IMR-90 (cell line): ENCODE data around the gene KLRF2. TPM values are rescaled to one million over a fixed set of nuclear protein-coding genes. Genes with fewer than 3 reads are reported as not detected.

ENCODE experiments used
- ATAC-seq: fragments of 200-7000 bp; cut with Tn5 transposase; 2 replicates; pipeline ENCODE4 v1.9.1; 2020; ENCODE audit warnings: low read depth, mild to moderate bottlenecking, moderate library complexity
- BruUV-seq: library from RNA; stranded (reverse); fragments of 400-500 nt; replicated peaks from 2 replicates; lab custom pipeline; 2021; lab: Mats Ljungman, UMichigan
- CTCF ChIA-PET: fragments of 300-600 bp; formaldehyde crosslinking; extraction: SDS; loops from one replicate; lab custom pipeline; 2021; ENCODE audit warnings: antibody characterized with exemption; lab: Yijun Ruan, JAX
- POLR2A ChIA-PET: fragments of 300-600 bp; sonication (Branson Sonifier 250); formaldehyde crosslinking; loops from one replicate; lab custom pipeline; 2022; ENCODE audit warnings: antibody characterized with exemption; ENCODE audit not compliant: unreplicated experiment; lab: Charles Lee
- DNase-seq: peaks from one replicate; pipeline ENCODE4 v3.0.0; 2013
- H2AFZ ChIP-seq: replicated peaks from 2 replicates; pipeline ENCODE3; 2013; ENCODE audit warnings: low read length, mild to moderate bottlenecking; ENCODE audit not compliant: poor library complexity
- H2AK5ac ChIP-seq: 2 replicates; pipeline ENCODE4 v1.6.1; 2013; ENCODE audit warnings: low read depth, low read length, inconsistent platforms
- H2AK9ac ChIP-seq: replicated peaks from 2 replicates; pipeline ENCODE3; 2013; ENCODE audit warnings: mild to moderate bottlenecking, low read depth, low read length, moderate library complexity; ENCODE audit not compliant: poor library complexity
- H2BK120ac ChIP-seq: 2 replicates; pipeline ENCODE4 v1.6.1; 2013; ENCODE audit warnings: low read depth, low read length, inconsistent platforms
- H2BK15ac ChIP-seq: 3 replicates; pipeline ENCODE4 v1.6.1; 2013; ENCODE audit warnings: low read depth, low read length, inconsistent platforms
- H2BK20ac ChIP-seq: 2 replicates; pipeline ENCODE4 v1.6.1; 2013; ENCODE audit warnings: low read depth, mild to moderate bottlenecking, inconsistent platforms, low read length, moderate library complexity
- H2BK5ac ChIP-seq: 2 replicates; pipeline ENCODE4 v1.6.1; 2013; ENCODE audit warnings: mild to moderate bottlenecking, low read depth, low read length, inconsistent platforms; ENCODE audit not compliant: poor library complexity, severe bottlenecking
- H3K14ac ChIP-seq: replicated peaks from 2 replicates; pipeline ENCODE4 v1.6.1; 2013; ENCODE audit warnings: low read depth, low read length, inconsistent platforms
- H3K18ac ChIP-seq: 2 replicates; pipeline ENCODE4 v1.6.1; 2013; ENCODE audit warnings: low read depth, low read length, control low read depth
- H3K23ac ChIP-seq: 2 replicates; pipeline ENCODE4 v1.6.1; 2013; ENCODE audit warnings: low read depth, low read length, inconsistent platforms
- H3K27ac ChIP-seq: 2 replicates; pipeline ENCODE4 v1.5.1; 2013; ENCODE audit warnings: mild to moderate bottlenecking, control low read depth, low read length; ENCODE audit not compliant: insufficient read depth
- H3K27me3 ChIP-seq: 2 replicates; pipeline ENCODE4 v1.6.1; 2013; ENCODE audit warnings: low read length; ENCODE audit not compliant: control insufficient read depth, insufficient read depth
- H3K36me3 ChIP-seq: 2 replicates; pipeline ENCODE4 v1.6.1; 2013; ENCODE audit warnings: low read length, mixed read lengths; ENCODE audit not compliant: control insufficient read depth, insufficient read depth
- H3K4ac ChIP-seq: 2 replicates; pipeline ENCODE4 v1.6.1; 2013; ENCODE audit warnings: low read depth, low read length, inconsistent platforms
- H3K4me1 ChIP-seq: 2 replicates; pipeline ENCODE4 v1.6.1; 2013; ENCODE audit warnings: low read length, mixed read lengths; ENCODE audit not compliant: control insufficient read depth, insufficient read depth
- H3K4me2 ChIP-seq: 2 replicates; pipeline ENCODE4 v1.6.1; 2013; ENCODE audit warnings: low read depth, mild to moderate bottlenecking, control low read depth, low read length, moderate library complexity
- H3K4me3 ChIP-seq: 2 replicates; pipeline ENCODE4 v1.5.1; 2013; ENCODE audit warnings: low read depth, mild to moderate bottlenecking, control low read depth, low read length, moderate library complexity; ENCODE audit not compliant: insufficient read depth
- H3K56ac ChIP-seq: 2 replicates; pipeline ENCODE4 v1.6.1; 2013; ENCODE audit warnings: low read length, inconsistent platforms; ENCODE audit not compliant: insufficient read depth; ENCODE audit errors: extremely low read depth
- H3K79me1 ChIP-seq, 2 experiments: 2 replicates each; pipeline ENCODE4 v1.6.1; 2013; ENCODE audit warnings: low read length in 2 of 2, inconsistent platforms in 1 of 2, low read depth in 1 of 2
- H3K9ac ChIP-seq: 2 replicates; pipeline ENCODE4 v1.6.1; 2013; ENCODE audit warnings: low read depth, low read length, control low read depth
- H3K9me1 ChIP-seq: 2 replicates; pipeline ENCODE4 v1.6.1; 2013; ENCODE audit warnings: low read length, inconsistent platforms; ENCODE audit not compliant: insufficient read depth
- H3K9me3 ChIP-seq: 2 replicates; pipeline ENCODE4 v1.6.1; 2013; ENCODE audit warnings: low read length; ENCODE audit not compliant: control insufficient read depth, insufficient read depth
- H4K20me1 ChIP-seq: 2 replicates; pipeline ENCODE4 v1.6.1; 2013; ENCODE audit warnings: low read length, inconsistent platforms; ENCODE audit not compliant: insufficient read depth
- H4K5ac ChIP-seq: 2 replicates; pipeline ENCODE4 v1.6.1; 2013; ENCODE audit warnings: mild to moderate bottlenecking, low read depth, low read length, control low read depth
- H4K8ac ChIP-seq, 2 experiments: 2 replicates each; pipeline ENCODE4 v1.6.1; 2013; ENCODE audit warnings: low read depth in 2 of 2, low read length in 2 of 2, control low read depth in 1 of 2, inconsistent platforms in 1 of 2
- H4K91ac ChIP-seq: 2 replicates; pipeline ENCODE4 v1.6.1; 2013; ENCODE audit warnings: low read depth, low read length, inconsistent platforms; ENCODE audit not compliant: insufficient read depth
- BHLHE40 ChIP-seq: fragments of 150-350 bp; IDR thresholded peaks from 2 replicates; pipeline ENCODE4 v1.6.1; 2016; ENCODE audit warnings: mild to moderate bottlenecking, low read depth, low read length
- CEBPB ChIP-seq: IDR thresholded peaks from 2 replicates; pipeline ENCODE4 v1.6.1; 2012; ENCODE audit warnings: low read depth, low read length, improper control_type of control experiment
- CHD1 ChIP-seq: IDR thresholded peaks from 2 replicates; pipeline ENCODE4 v1.6.1; 2012; ENCODE audit warnings: low read depth, low read length, improper control_type of control experiment
- CTCF ChIP-seq: conservative IDR thresholded peaks from 2 replicates; pipeline ENCODE4 v1.5.1; 2012; ENCODE audit warnings: mild to moderate bottlenecking, low read depth, low read length, improper control_type of control experiment
- ELK1 ChIP-seq: fragments of 150-350 bp; IDR thresholded peaks from 2 replicates; pipeline ENCODE4 v1.6.1; 2016; ENCODE audit warnings: low read depth, mild to moderate bottlenecking, low read length, moderate library complexity, borderline replicate concordance
- FOS ChIP-seq: fragments of 150-350 bp; IDR thresholded peaks from 2 replicates; pipeline ENCODE4 v1.6.1; 2016; ENCODE audit warnings: low read depth, low read length
- MAFK ChIP-seq: IDR thresholded peaks from 2 replicates; pipeline ENCODE4 v1.6.1; 2012; ENCODE audit warnings: low read depth, low read length, improper control_type of control experiment
- MAZ ChIP-seq: IDR thresholded peaks from 2 replicates; pipeline ENCODE4 v1.6.1; 2012; ENCODE audit warnings: low read depth, mild to moderate bottlenecking, low read length, improper control_type of control experiment, moderate library complexity, borderline replicate concordance
- MXI1 ChIP-seq: IDR thresholded peaks from 2 replicates; pipeline ENCODE4 v1.6.1; 2012; ENCODE audit warnings: low read depth, mild to moderate bottlenecking, low read length, moderate library complexity, borderline replicate concordance
- NFE2L2 ChIP-seq: fragments of 150-350 bp; IDR thresholded peaks from 2 replicates; pipeline ENCODE4 v1.6.1; 2016; ENCODE audit warnings: low read depth, mild to moderate bottlenecking, low read length
- POLR2A ChIP-seq: IDR thresholded peaks from 2 replicates; pipeline ENCODE4 v1.6.1; 2012; ENCODE audit warnings: mild to moderate bottlenecking, low read depth, low read length
- RAD21 ChIP-seq: IDR thresholded peaks from 2 replicates; pipeline ENCODE4 v1.6.1; 2012; ENCODE audit warnings: low read length, improper control_type of control experiment
- RCOR1 ChIP-seq: IDR thresholded peaks from 2 replicates; pipeline ENCODE4 v1.6.1; 2012; ENCODE audit warnings: mild to moderate bottlenecking, low read length, improper control_type of control experiment; ENCODE audit not compliant: insufficient replicate concordance
- RFX5 ChIP-seq: IDR thresholded peaks from 2 replicates; pipeline ENCODE4 v1.8.0; 2012; ENCODE audit warnings: low read depth, mild to moderate bottlenecking, low read length, moderate library complexity
- SMC3 ChIP-seq: fragments of 150-350 bp; IDR thresholded peaks from 2 replicates; pipeline ENCODE4 v1.6.1; 2016; ENCODE audit warnings: low read depth, mild to moderate bottlenecking, antibody characterized with exemption, low read length, moderate library complexity
- USF2 ChIP-seq: fragments of 150-350 bp; IDR thresholded peaks from 2 replicates; pipeline ENCODE4 v1.6.1; 2017; ENCODE audit warnings: mild to moderate bottlenecking, antibody characterized with exemption, low read length, low read depth
- WGBS, 2 experiments: methylation state at CpG; one replicate each; pipeline versions ENCODE4 v1.1.5 to v1.1.7; 2013; ENCODE audit warnings: missing lambda C conversion rate in 2 of 2; ENCODE audit not compliant: insufficient read length in 1 of 2; ENCODE audit errors: extremely low coverage in 2 of 2; 5-methylcytosine and 5-hydroxymethylcytosine counted together
- dilution Hi-C: fragments of 300-500 bp; cut with HindIII; formaldehyde crosslinking; loops from one replicate; pipeline ENCODE4 v1.14.3; 2018; ENCODE audit warnings: low sequenced_read_pairs; ENCODE audit not compliant: unreplicated experiment
- in situ Hi-C: fragments of 300-500 bp; cut with MboI; formaldehyde crosslinking; loops from 3 replicates; pipeline ENCODE4 v1.14.3; 2019; ENCODE audit warnings: low sequenced_read_pairs, inconsistent platforms, mixed read lengths
- intact Hi-C: fragments of 100-400 bp; cut with micrococcal nuclease; formaldehyde crosslinking; loops from 2 replicates; pipeline ENCODE4 v1.10.0; 2022
- polyA plus RNA-seq, 3 experiments: library from polyadenylated mRNA; depleted of rRNA; stranded (reverse); fragments of >200 nt; gene quantifications; 2 replicates each; pipeline ENCODE4 v1.2.3, GENCODE V29; 2012; ENCODE audit warnings: low replicate concordance in 1 of 3
- total RNA-seq: library from RNA; depleted of rRNA; stranded (reverse); fragments of >200 nt; gene quantifications from 2 replicates; pipeline ENCODE4 v1.2.3, GENCODE V29; 2012

KLRF2 gene
- total and polyA plus RNA-seq, 2 of the 4 experiments (the other 2 are of a cell fraction): not detected

- no TSS peak for BruUV-seq
Measured at GRCh38 chr12:9928607-9929006, 47.3 kb downstream of the KLRF2 start.

More at GRCh38 chr12:9928607-9929006, 47.3 kb downstream of the KLRF2 start:
- intact Hi-C loops (loop anchor here (5.0 kb wide), 1 partner anchor 214 kb away; no protein-coding TSS in a partner anchor), in situ Hi-C loops (loop anchor here (5.0 to 10.0 kb wide), 2 partner anchors 114 to 181 kb away; no protein-coding TSS in a partner anchor), dilution Hi-C loops (no loop called here)
- Histone ChIP-seq H3K27me3 (peaks cover 3% of the 10 kb centered on the region), H2BK20ac (no peak overlapping the region), H2AK9ac (no peak overlapping the region), H2AFZ (no peak overlapping the region), H3K4me2 (no peak overlapping the region), H3K23ac (no peak overlapping the region), H4K8ac (no peak overlapping the region), H3K4ac (no peak overlapping the region), H3K9ac (no peak overlapping the region), H3K56ac (no peak overlapping the region), H2BK5ac (no peak overlapping the region), H3K27ac (no peak overlapping the region), H2BK15ac (no peak overlapping the region), H3K4me3 (no peak overlapping the region), H3K36me3 (no peaks in the 10 kb centered on the region), H3K18ac (no peak overlapping the region), H3K79me1 (no peaks in the 10 kb centered on the region), H4K20me1 (no peaks in the 10 kb centered on the region), H2BK120ac (no peak overlapping the region), H3K14ac (no peak overlapping the region), H4K91ac (no peak overlapping the region), H2AK5ac (no peak overlapping the region), H3K9me1 (no peaks in the 10 kb centered on the region), H4K5ac (no peak overlapping the region), H3K9me3 (no peaks in the 10 kb centered on the region), H3K4me1 (no peaks in the 10 kb centered on the region)
- ChIA-PET POLR2A (no interaction called here), CTCF (interaction anchor here (4.5 kb wide), 1 partner anchor 178 kb away, joined by 16 read pairs; no protein-coding TSS in a partner anchor)
- WGBS, 2 experiments: no CpG with 5 or more reads among the region's 3 CpGs
- DNase-seq (no peak), ATAC-seq (no peak)
- no peak for TF ChIP-seq ELK1
- no peak for TF ChIP-seq BHLHE40
- no peak for TF ChIP-seq CTCF
- TF ChIP-seq MAFK: no peak
- TF ChIP-seq RCOR1: no peak
- no peak for TF ChIP-seq RAD21
- no peak for TF ChIP-seq SMC3
- no peak for TF ChIP-seq MXI1
- no peak for TF ChIP-seq RFX5
- no peak for TF ChIP-seq MAZ
- no peak for TF ChIP-seq POLR2A
- no peak for TF ChIP-seq FOS
- TF ChIP-seq CEBPB: no peak
- no peak for TF ChIP-seq CHD1
- TF ChIP-seq USF2: no peak
- TF ChIP-seq NFE2L2: no peak
